Fibroblast of lung (primary cell): Measurements from ENCODE around the gene MSI2.

Experiments used
- EZH2 ChIP-seq: IDR thresholded peaks from 2 replicates; pipeline ENCODE4 v1.5.1; 2012; ENCODE audit warnings: low read length, control low read depth, mild to moderate bottlenecking; ENCODE audit errors: missing control alignments
- TF ChIP-seq, protein P1 (sequence below), 2 donors: IDR thresholded peaks in 1 of 2; conservative IDR thresholded peaks in 1 of 2; 1 replicate in 1 of 2; 2 replicates in 1 of 2; pipeline ENCODE4 v1.5.1; 2011 to 2012; ENCODE audit warnings: low read length in 2 of 2, control low read depth in 1 of 2, inconsistent platforms in 1 of 2, low read depth in 1 of 2, mild to moderate bottlenecking in 1 of 2

DNA sequence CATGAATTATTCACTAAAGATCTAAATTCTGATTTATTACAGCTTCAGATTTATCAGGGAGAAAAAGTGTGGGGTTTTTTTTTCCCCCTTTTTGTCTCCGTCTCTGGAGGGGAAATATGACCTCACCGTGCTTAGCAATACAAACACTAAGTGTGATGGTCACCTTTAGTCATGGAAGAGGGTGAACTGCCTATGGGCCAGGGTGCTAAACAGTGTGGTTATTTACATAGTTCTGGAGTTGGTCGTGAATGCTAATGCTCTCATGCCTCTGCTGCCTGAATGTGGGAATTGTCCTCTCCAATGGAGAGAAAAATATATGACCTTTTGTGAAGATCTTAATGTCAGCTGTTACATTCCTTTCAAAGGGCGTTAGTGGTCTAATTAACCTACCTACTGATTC, 44.8 kb upstream of the MSI2 start:
- TF ChIP-seq, protein P1, sequence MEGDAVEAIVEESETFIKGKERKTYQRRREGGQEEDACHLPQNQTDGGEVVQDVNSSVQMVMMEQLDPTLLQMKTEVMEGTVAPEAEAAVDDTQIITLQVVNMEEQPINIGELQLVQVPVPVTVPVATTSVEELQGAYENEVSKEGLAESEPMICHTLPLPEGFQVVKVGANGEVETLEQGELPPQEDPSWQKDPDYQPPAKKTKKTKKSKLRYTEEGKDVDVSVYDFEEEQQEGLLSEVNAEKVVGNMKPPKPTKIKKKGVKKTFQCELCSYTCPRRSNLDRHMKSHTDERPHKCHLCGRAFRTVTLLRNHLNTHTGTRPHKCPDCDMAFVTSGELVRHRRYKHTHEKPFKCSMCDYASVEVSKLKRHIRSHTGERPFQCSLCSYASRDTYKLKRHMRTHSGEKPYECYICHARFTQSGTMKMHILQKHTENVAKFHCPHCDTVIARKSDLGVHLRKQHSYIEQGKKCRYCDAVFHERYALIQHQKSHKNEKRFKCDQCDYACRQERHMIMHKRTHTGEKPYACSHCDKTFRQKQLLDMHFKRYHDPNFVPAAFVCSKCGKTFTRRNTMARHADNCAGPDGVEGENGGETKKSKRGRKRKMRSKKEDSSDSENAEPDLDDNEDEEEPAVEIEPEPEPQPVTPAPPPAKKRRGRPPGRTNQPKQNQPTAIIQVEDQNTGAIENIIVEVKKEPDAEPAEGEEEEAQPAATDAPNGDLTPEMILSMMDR (conservative IDR thresholded peaks at IDR 0.05 in 1 of 2, IDR thresholded peaks at IDR 0.05 in 1 of 2; ENCODE audit: low read depth in 1 of 2, low read length in 2 of 2) = no peak
- TF ChIP-seq EZH2 = no peak
